HEK293 (cell line): ENCODE data around the gene EXOG.

ENCODE experiments used
- KLF9 ChIP-seq: fragments of 450-650 bp; formaldehyde crosslinking; IDR thresholded peaks from 2 replicates; pipeline ENCODE4 v1.5.1; 2016; ENCODE audit warnings: missing biosample characterization, missing genetic modification characterization, low read depth
- OVOL3 ChIP-seq: fragments of 450-650 bp; formaldehyde crosslinking; IDR thresholded peaks from 2 replicates; pipeline ENCODE4 v1.5.1; 2016; ENCODE audit warnings: missing biosample characterization, missing genetic modification characterization
- TRIM28 ChIP-seq: IDR thresholded peaks from 2 replicates; pipeline ENCODE4 v1.6.1; 2011; ENCODE audit warnings: low read length, control low read depth, borderline replicate concordance
- YY1 ChIP-seq: fragments of 450-650 bp; formaldehyde crosslinking; IDR thresholded peaks from 2 replicates; pipeline ENCODE4 v1.5.1; 2018; ENCODE audit warnings: missing biosample characterization, missing genetic modification characterization
- ZNF114 ChIP-seq: fragments of 450-650 bp; formaldehyde crosslinking; IDR thresholded peaks from 2 replicates; pipeline ENCODE4 v1.5.0; 2017; ENCODE audit warnings: missing biosample characterization, missing genetic modification characterization
- ZNF121 ChIP-seq: fragments of 450-650 bp; formaldehyde crosslinking; IDR thresholded peaks from 2 replicates; pipeline ENCODE4 v1.5.1; 2016; ENCODE audit warnings: missing biosample characterization, missing genetic modification characterization
- ZNF274 ChIP-seq, 2 experiments: fragments of 200-500 bp in 1 of 2; fragments of 450-650 bp in 1 of 2; sonication (Bioruptor generic) in 1 of 2; formaldehyde crosslinking in 1 of 2; IDR thresholded peaks; 2 replicates each; pipeline versions ENCODE4 v1.5.1 to v1.6.1; 2014 to 2016; ENCODE audit warnings: borderline replicate concordance in 1 of 2, inconsistent platforms in 1 of 2, low read length in 1 of 2, missing biosample characterization in 1 of 2, missing genetic modification characterization in 1 of 2
- ZNF501 ChIP-seq: fragments of 450-650 bp; formaldehyde crosslinking; IDR thresholded peaks from 2 replicates; pipeline ENCODE4 v1.5.1; 2016; ENCODE audit warnings: missing biosample characterization, missing genetic modification characterization
- ZNF664 ChIP-seq: fragments of 450-650 bp; formaldehyde crosslinking; IDR thresholded peaks from 2 replicates; pipeline ENCODE4 v1.5.1; 2016; ENCODE audit warnings: missing biosample characterization, missing genetic modification characterization
- ZNF777 ChIP-seq: fragments of 450-650 bp; formaldehyde crosslinking; IDR thresholded peaks from 2 replicates; pipeline ENCODE4 v1.5.1; 2017; ENCODE audit warnings: missing biosample characterization, missing genetic modification characterization, borderline replicate concordance
- TF ChIP-seq, protein P1 (sequence below): fragments of 450-650 bp; formaldehyde crosslinking; IDR thresholded peaks from 2 replicates; pipeline ENCODE4 v1.5.1; 2016; ENCODE audit warnings: missing biosample characterization, missing genetic modification characterization
- TF ChIP-seq, protein P2 (sequence below): fragments of 450-650 bp; formaldehyde crosslinking; conservative IDR thresholded peaks from 2 replicates; pipeline ENCODE4 v1.5.1; 2016; ENCODE audit warnings: low read depth, missing biosample characterization, missing genetic modification characterization
- TF ChIP-seq, protein P3 (sequence below): fragments of 450-650 bp; formaldehyde crosslinking; IDR thresholded peaks from 2 replicates; pipeline ENCODE4 v1.5.1; 2016; ENCODE audit warnings: missing biosample characterization, missing genetic modification characterization

DNA sequence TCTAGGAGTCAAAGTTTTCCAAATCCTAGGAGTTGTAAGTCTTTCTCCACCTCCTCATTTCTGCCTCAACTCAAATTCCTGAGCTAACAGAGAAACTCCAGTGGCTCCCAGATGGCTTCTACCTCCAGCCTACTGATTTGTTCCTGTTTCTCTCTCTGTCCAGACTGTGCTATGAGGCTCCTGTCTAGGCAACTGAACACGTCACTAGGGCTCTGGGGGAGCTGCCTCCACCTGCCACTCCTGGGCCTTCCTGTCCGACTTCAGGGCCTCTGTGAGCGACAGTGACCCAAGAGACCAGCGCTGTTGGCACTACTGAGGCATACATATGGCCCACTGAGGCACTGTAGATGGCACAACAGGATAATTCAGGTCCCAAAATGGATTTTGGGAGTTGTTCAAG, 71.4 kb downstream of the EXOG start:
- no peak for TF ChIP-seq TRIM28
- TF ChIP-seq ZNF664 (tag by site-specific recombination), result no peak
- TF ChIP-seq, protein P1, sequence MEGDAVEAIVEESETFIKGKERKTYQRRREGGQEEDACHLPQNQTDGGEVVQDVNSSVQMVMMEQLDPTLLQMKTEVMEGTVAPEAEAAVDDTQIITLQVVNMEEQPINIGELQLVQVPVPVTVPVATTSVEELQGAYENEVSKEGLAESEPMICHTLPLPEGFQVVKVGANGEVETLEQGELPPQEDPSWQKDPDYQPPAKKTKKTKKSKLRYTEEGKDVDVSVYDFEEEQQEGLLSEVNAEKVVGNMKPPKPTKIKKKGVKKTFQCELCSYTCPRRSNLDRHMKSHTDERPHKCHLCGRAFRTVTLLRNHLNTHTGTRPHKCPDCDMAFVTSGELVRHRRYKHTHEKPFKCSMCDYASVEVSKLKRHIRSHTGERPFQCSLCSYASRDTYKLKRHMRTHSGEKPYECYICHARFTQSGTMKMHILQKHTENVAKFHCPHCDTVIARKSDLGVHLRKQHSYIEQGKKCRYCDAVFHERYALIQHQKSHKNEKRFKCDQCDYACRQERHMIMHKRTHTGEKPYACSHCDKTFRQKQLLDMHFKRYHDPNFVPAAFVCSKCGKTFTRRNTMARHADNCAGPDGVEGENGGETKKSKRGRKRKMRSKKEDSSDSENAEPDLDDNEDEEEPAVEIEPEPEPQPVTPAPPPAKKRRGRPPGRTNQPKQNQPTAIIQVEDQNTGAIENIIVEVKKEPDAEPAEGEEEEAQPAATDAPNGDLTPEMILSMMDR (tag by site-specific recombination), result no peak
- TF ChIP-seq, protein P2, sequence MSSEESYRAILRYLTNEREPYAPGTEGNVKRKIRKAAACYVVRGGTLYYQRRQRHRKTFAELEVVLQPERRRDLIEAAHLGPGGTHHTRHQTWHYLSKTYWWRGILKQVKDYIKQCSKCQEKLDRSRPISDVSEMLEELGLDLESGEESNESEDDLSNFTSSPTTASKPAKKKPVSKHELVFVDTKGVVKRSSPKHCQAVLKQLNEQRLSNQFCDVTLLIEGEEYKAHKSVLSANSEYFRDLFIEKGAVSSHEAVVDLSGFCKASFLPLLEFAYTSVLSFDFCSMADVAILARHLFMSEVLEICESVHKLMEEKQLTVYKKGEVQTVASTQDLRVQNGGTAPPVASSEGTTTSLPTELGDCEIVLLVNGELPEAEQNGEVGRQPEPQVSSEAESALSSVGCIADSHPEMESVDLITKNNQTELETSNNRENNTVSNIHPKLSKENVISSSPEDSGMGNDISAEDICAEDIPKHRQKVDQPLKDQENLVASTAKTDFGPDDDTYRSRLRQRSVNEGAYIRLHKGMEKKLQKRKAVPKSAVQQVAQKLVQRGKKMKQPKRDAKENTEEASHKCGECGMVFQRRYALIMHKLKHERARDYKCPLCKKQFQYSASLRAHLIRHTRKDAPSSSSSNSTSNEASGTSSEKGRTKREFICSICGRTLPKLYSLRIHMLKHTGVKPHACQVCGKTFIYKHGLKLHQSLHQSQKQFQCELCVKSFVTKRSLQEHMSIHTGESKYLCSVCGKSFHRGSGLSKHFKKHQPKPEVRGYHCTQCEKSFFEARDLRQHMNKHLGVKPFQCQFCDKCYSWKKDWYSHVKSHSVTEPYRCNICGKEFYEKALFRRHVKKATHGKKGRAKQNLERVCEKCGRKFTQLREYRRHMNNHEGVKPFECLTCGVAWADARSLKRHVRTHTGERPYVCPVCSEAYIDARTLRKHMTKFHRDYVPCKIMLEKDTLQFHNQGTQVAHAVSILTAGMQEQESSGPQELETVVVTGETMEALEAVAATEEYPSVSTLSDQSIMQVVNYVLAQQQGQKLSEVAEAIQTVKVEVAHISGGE (tag by site-specific recombination), result no peak
- TF ChIP-seq YY1, result no peak
- no peak for TF ChIP-seq OVOL3
- no peak for TF ChIP-seq KLF9 (tag by site-specific recombination)
- no peak for TF ChIP-seq ZNF777 (tag by site-specific recombination)
- no peak for TF ChIP-seq ZNF274 (IDR thresholded peaks at IDR 0.05; ENCODE audit: low read length)
- no peak for TF ChIP-seq ZNF274 (tag by site-specific recombination; IDR thresholded peaks at IDR 0.05; ENCODE audit: borderline replicate concordance)
- no peak for TF ChIP-seq ZNF121 (tag by site-specific recombination)
- TF ChIP-seq ZNF501 (tag by site-specific recombination), result no peak
- TF ChIP-seq ZNF114 (tag by site-specific recombination), result no peak
- TF ChIP-seq, protein P3, sequence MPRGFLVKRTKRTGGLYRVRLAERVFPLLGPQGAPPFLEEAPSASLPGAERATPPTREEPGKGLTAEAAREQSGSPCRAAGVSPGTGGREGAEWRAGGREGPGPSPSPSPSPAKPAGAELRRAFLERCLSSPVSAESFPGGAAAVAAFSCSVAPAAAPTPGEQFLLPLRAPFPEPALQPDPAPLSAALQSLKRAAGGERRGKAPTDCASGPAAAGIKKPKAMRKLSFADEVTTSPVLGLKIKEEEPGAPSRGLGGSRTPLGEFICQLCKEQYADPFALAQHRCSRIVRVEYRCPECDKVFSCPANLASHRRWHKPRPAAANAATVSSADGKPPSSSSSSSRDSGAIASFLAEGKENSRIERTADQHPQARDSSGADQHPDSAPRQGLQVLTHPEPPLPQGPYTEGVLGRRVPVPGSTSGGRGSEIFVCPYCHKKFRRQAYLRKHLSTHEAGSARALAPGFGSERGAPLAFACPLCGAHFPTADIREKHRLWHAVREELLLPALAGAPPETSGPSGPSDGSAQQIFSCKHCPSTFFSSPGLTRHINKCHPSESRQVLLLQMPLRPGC, result no peak
